ENCODE data around the gene APPL2. TPM values are rescaled to one million over a fixed set of nuclear protein-coding genes. Genes with fewer than 3 reads are reported as not detected.
"Not testable (repeated sequence)": the region's sequence is repeated elsewhere in the genome, so short reads cannot be mapped to it uniquely, and the experiment has no call there.

The APPL2 gene
- total RNA-seq, 4 donors from 2014 or later, result 48.6 to 97.9 (median 79.5) TPM

GRCh38 chr12:105189293-105189692 lies 46.7 kb downstream of the APPL2 start:
- TF ChIP-seq POLR2A (IDR thresholded peaks at IDR 0.05) (no peak), CTCF (IDR thresholded peaks at IDR 0.05) (no peak), EP300 (IDR thresholded peaks at IDR 0.05) (no peak)
- no peaks in the 10 kb centered on the region for H3K4me1 ChIP-seq
- H3K9me3 ChIP-seq, result no peaks in the 10 kb centered on the region
- 79% methylated on average over 6 of the region's 6 CpGs for WGBS, 2 donors
- H3K27ac ChIP-seq, result no peak overlapping the region
- no peak for DNase-seq (ENCODE audit: low spot score in 2 of 2)
- H3K4me3 ChIP-seq, result no peak overlapping the region
- H3K27me3 ChIP-seq, result no peaks in the 10 kb centered on the region
- H3K36me3 ChIP-seq, result peaks cover 7 to 99% (median 8%) of the 10 kb centered on the region in 3 donors

- H3K27ac ChIP-seq; DNase-seq (ENCODE audit: low spot score in 2 of 2); H3K27me3 ChIP-seq; H3K4me3 ChIP-seq; H3K4me1 ChIP-seq: not testable (repeated sequence)
- WGBS, 2 donors, result 86 to 97% methylated on average over 5 of the region's 5 CpGs
- H3K36me3 ChIP-seq, result peaks cover 0 to 89% (median 5%) of the 10 kb centered on the region in 3 donors
- peaks cover 0 to 17% (median 3%) of the 10 kb centered on the region in 4 donors for H3K9me3 ChIP-seq
Observed at GRCh38 chr12:105183976-105184375, 52.0 kb downstream of the APPL2 start.

- DNase-seq (ENCODE audit: low spot score in 2 of 2); H3K4me3 ChIP-seq; H3K4me1 ChIP-seq; H3K27me3 ChIP-seq; H3K27ac ChIP-seq: not testable (repeated sequence)
- WGBS, 2 donors, result 92 to 93% methylated on average over 4 of the region's 4 CpGs
- Histone ChIP-seq H3K9me3 (peaks cover 0 to 17% (median 3%) of the 10 kb centered on the region in 4 donors), H3K36me3 (peaks cover 0 to 88% (median 5%) of the 10 kb centered on the region in 3 donors)
Observed at GRCh38 chr12:105183406-105183805, 52.6 kb downstream of the APPL2 start.

- H3K27ac ChIP-seq; H3K4me3 ChIP-seq; H3K4me1 ChIP-seq; DNase-seq (ENCODE audit: low spot score in 2 of 2); H3K27me3 ChIP-seq: not testable (repeated sequence)
- Histone ChIP-seq H3K36me3 (peaks cover 0 to 88% (median 0%) of the 10 kb centered on the region in 3 donors), H3K9me3 (peaks cover 0 to 17% (median 3%) of the 10 kb centered on the region in 4 donors)
- WGBS, 2 donors, result 94 to 96% methylated on average over 1 of the region's 1 CpG
Observed at GRCh38 chr12:105179114-105179513, 56.9 kb downstream of the APPL2 start.

- H3K9me3 ChIP-seq, result peaks cover 0 to 17% (median 3%) of the 10 kb centered on the region in 4 donors
- H3K4me3 ChIP-seq, result no peak overlapping the region
- 90 to 94% methylated on average over 4 of the region's 4 CpGs for WGBS, 2 donors
- TF ChIP-seq POLR2A (IDR thresholded peaks at IDR 0.05) (no peak), EP300 (IDR thresholded peaks at IDR 0.05) (no peak), CTCF (IDR thresholded peaks at IDR 0.05) (no peak)
- DNase-seq (ENCODE audit: low spot score in 2 of 2), result no peak
- H3K27me3 ChIP-seq, result no peaks in the 10 kb centered on the region
- H3K27ac ChIP-seq, result no peak overlapping the region
- H3K36me3 ChIP-seq, result peaks cover 0 to 90% (median 0%) of the 10 kb centered on the region in 3 donors
- H3K4me1 ChIP-seq, result no peaks in the 10 kb centered on the region
Observed at GRCh38 chr12:105177208-105177607, 58.8 kb downstream of the APPL2 start.

GRCh38 chr12:105175397-105175990 lies 60.5 kb downstream of the APPL2 start:
- 83 to 91% methylated on average over 2 of the region's 2 CpGs for WGBS, 2 donors
- TF ChIP-seq CTCF (IDR thresholded peaks at IDR 0.05) (no peak), POLR2A (IDR thresholded peaks at IDR 0.05) (no peak), EP300 (IDR thresholded peaks at IDR 0.05) (no peak)
- peaks cover 0 to 82% (median 0%) of the 10 kb centered on the region in 3 donors for H3K36me3 ChIP-seq

More at GRCh38 chr12:105175397-105175990, 60.5 kb downstream of the APPL2 start:
- Histone ChIP-seq H3K27ac (no peak overlapping the region), H3K4me3 (no peak overlapping the region), H3K27me3 (no peaks in the 10 kb centered on the region), H3K4me1 (no peaks in the 10 kb centered on the region), H3K9me3 (peaks cover 0 to 13% (median 3%) of the 10 kb centered on the region in 4 donors)
- DNase-seq (ENCODE audit: low spot score in 2 of 2), result no peak

Measured in tibial nerve (tissue), 4 donors.